ENCODE measurements around the gene CYTH4. TPM values are rescaled to one million over a fixed set of nuclear protein-coding genes. Genes with fewer than 3 reads are reported as not detected.
A peak's percentile ranks its signal among the peaks of the same experiment; 100 is the strongest.

The CYTH4 gene
- total and polyA plus RNA-seq, 2 donors (not counting 3 experiments of a cell fraction or from before 2014, with no cell fraction given), result 0.06 TPM; not detected in 1

GRCh38 chr22:37314315-37315074 lies 32.2 kb downstream of the CYTH4 start:
- intact Hi-C loops (cut with micrococcal nuclease) (no loop called here), dilution Hi-C loops (cut with MboI; ENCODE audit: extremely low pct_ligation_motif_present, low sequenced_read_pairs) (no loop called here)
- peak; percentile 26 for DNase-seq (ENCODE audit: low read depth, low spot score)
- no peaks in the 10 kb centered on the region for H3K9me1 ChIP-seq (replicated peaks; ENCODE audit: control insufficient read depth, extremely low read depth, insufficient read depth, low read length)
- TF ChIP-seq POLR2AphosphoS5 (IDR thresholded peaks at IDR 0.05; ENCODE audit: insufficient read depth, low read depth, low read length), result no peak
- no peak for TF ChIP-seq MYC (IDR thresholded peaks at IDR 0.05; ENCODE audit: low read depth, low read length)
- no peak for TF ChIP-seq MAX (IDR thresholded peaks at IDR 0.05; ENCODE audit: insufficient read depth, insufficient read length)
- no peak for TF ChIP-seq FOS (IDR thresholded peaks at IDR 0.05; ENCODE audit: borderline replicate concordance, insufficient read depth, low read length)
- TF ChIP-seq JUN (IDR thresholded peaks at IDR 0.05; ENCODE audit: borderline replicate concordance, insufficient read depth, insufficient read length, low read depth), result no peak
- no peak for TF ChIP-seq GATA2 (IDR thresholded peaks at IDR 0.05; ENCODE audit: insufficient read depth, insufficient read length, low read depth, low read length)
- no peak for TF ChIP-seq POLR2A (IDR thresholded peaks at IDR 0.05; ENCODE audit: low read depth, low read length)
- TF ChIP-seq EZH2 (IDR thresholded peaks at IDR 0.05; ENCODE audit: borderline replicate concordance, low read depth, low read length, severe bottlenecking), result no peak
- no peak for TF ChIP-seq CTCF (IDR thresholded peaks at IDR 0.05; ENCODE audit: extremely low read depth in 1 of 2, insufficient read depth in 1 of 2, low read depth in 1 of 2, low read length in 2 of 2)
- ChIA-PET CTCF (interaction anchor here (1.1 to 8.5 kb wide), 9 partner anchors 9 to 142 kb away, joined by 3 to 168 read pairs (median 4); partner anchors contain the start of gene ELFN2), POLR2A (interaction anchor here (0.6 kb wide), 1 partner anchor 175 kb away, joined by 3 read pairs; no protein-coding TSS in a partner anchor)
- H3K4me3 ChIP-seq (replicated peaks in 1 of 3; ENCODE audit: insufficient read depth in 1 of 3, low read depth in 1 of 3, low read length in 3 of 3), result no peak overlapping the region
- H4K20me1 ChIP-seq (replicated peaks; ENCODE audit: control insufficient read depth, extremely low read depth, insufficient read depth, low read length), result no peaks in the 10 kb centered on the region
- peaks cover 6% of the 10 kb centered on the region for H3K4me1 ChIP-seq (ENCODE audit: control insufficient read depth, extremely low read depth, insufficient read depth, low read length)
- H3K79me2 ChIP-seq (ENCODE audit: control insufficient read depth, insufficient read depth, low read length), result no peaks in the 10 kb centered on the region
- H3K4me2 ChIP-seq (ENCODE audit: insufficient read depth, low read length), result no peak overlapping the region
- no peak for FAIRE-seq
- no peak overlapping the region for H3K9ac ChIP-seq (replicated peaks; ENCODE audit: extremely low read depth, insufficient read depth, low read length)
- no peaks in the 10 kb centered on the region for H3K27me3 ChIP-seq (ENCODE audit: control insufficient read depth in 2 of 2, insufficient read depth in 2 of 2, low read length in 2 of 2)
- no peak overlapping the region for H3K27ac ChIP-seq (ENCODE audit: insufficient read depth, low read depth, low read length)
- H3K36me3 ChIP-seq (ENCODE audit: control insufficient read depth in 2 of 2, extremely low read depth in 1 of 2, insufficient read depth in 2 of 2, low read length in 2 of 2), result no peaks in the 10 kb centered on the region
- no peaks in the 10 kb centered on the region for H3K9me3 ChIP-seq (replicated peaks; ENCODE audit: control insufficient read depth, insufficient read depth, low read length)
- H2AFZ ChIP-seq (ENCODE audit: low read depth, low read length), result no peak overlapping the region
- BruUV-seq (replicated peaks), result no TSS peak

All from endothelial cell of umbilical vein (primary cell).